B cell (primary cell): ENCODE measurements around the gene PLA2G4E. TPM values are rescaled to one million over a fixed set of nuclear protein-coding genes. Genes with fewer than 3 reads are reported as not detected.
A peak's percentile ranks its signal among the peaks of the same experiment; 100 is the strongest.

Experiments used
- ATAC-seq: fragments of 200-7000 bp; cut with Tn5 transposase; one replicate; pipeline ENCODE4 v1.10.0; 2021; ENCODE audit warnings: low read depth, mild to moderate bottlenecking, moderate number of reproducible peaks, moderate library complexity
- CTCF ChIA-PET: fragments of 350-600 bp; sonication (Branson Sonifier 250); formaldehyde crosslinking; loops from one replicate; lab custom pipeline; 2021; ENCODE audit warnings: antibody characterized with exemption, inconsistent platforms; lab: Charles Lee
- POLR2A ChIA-PET: fragments of 350-600 bp; sonication (Branson Sonifier 250); formaldehyde crosslinking; loops from one replicate; lab custom pipeline; 2021; ENCODE audit warnings: antibody characterized with exemption; lab: Charles Lee
- DNase-seq: peaks from one replicate; pipeline ENCODE4 v3.0.0; 2013
- H2AFZ ChIP-seq: 2 replicates; pipeline ENCODE4 v1.6.1; 2012; ENCODE audit warnings: mild to moderate bottlenecking, low read depth, low read length; ENCODE audit not compliant: insufficient read depth, poor library complexity, severe bottlenecking
- H3K27ac ChIP-seq, 2 donors: 1 replicate in 1 of 2; 2 replicates in 1 of 2; pipeline ENCODE4 v1.5.1; 2012 to 2013; ENCODE audit warnings: low read length in 2 of 2, mild to moderate bottlenecking in 2 of 2, moderate library complexity in 1 of 2
- H3K27me3 ChIP-seq, 4 experiments: fragments of 200-600 bp in 1 of 4; sonication (generic) in 1 of 4; replicated peaks in 1 of 4; 1 replicate in 2 of 4; 2 replicates in 2 of 4; pipeline versions ENCODE4 v1.6.1 to v1.7.0; 2013 to 2016; ENCODE audit warnings: low read length in 3 of 4, mild to moderate bottlenecking in 2 of 4, mixed read lengths in 1 of 4, moderate library complexity in 1 of 4; ENCODE audit not compliant: insufficient read depth in 4 of 4, control insufficient read depth in 3 of 4; ENCODE audit errors: control extremely low read depth in 1 of 4
- H3K36me3 ChIP-seq, 2 experiments: replicated peaks in 1 of 2; 1 replicate in 1 of 2; 2 replicates in 1 of 2; pipeline versions ENCODE4 v1.6.1 to v1.7.1; 2013; ENCODE audit warnings: low read length in 1 of 2; ENCODE audit not compliant: insufficient read depth in 2 of 2, control insufficient read depth in 1 of 2; ENCODE audit errors: control extremely low read depth in 1 of 2, extremely low read depth in 1 of 2
- H3K4me1 ChIP-seq, 2 donors: fragments of 200-600 bp in 1 of 2; sonication (generic) in 1 of 2; 1 replicate in 1 of 2; 2 replicates in 1 of 2; pipeline versions ENCODE4 v1.5.1 to v1.6.1; 2013 to 2017; ENCODE audit warnings: low read length in 2 of 2; ENCODE audit not compliant: control insufficient read depth in 2 of 2, insufficient read depth in 2 of 2
- H3K4me2 ChIP-seq: replicated peaks from 2 replicates; pipeline ENCODE3; 2012; ENCODE audit warnings: mild to moderate bottlenecking, low read depth, low read length; ENCODE audit not compliant: poor library complexity, severe bottlenecking
- H3K4me3 ChIP-seq, 5 experiments: fragments of 200-600 bp in 1 of 5; sonication (generic) in 1 of 5; 1 replicate in 3 of 5; 2 replicates in 2 of 5; pipeline versions ENCODE4 v1.5.1 to v1.7.0; 2011 to 2016; ENCODE audit warnings: low read length in 4 of 5, mild to moderate bottlenecking in 4 of 5, low read depth in 2 of 5, control low read depth in 1 of 5, moderate library complexity in 1 of 5; ENCODE audit not compliant: insufficient read depth in 1 of 5; ENCODE audit errors: control extremely low read depth in 1 of 5, extremely low read depth in 1 of 5
- H3K79me2 ChIP-seq: fragments of 200-600 bp; sonication (generic); one replicate; pipeline ENCODE4 v1.6.0; 2016; ENCODE audit warnings: low read length; ENCODE audit not compliant: control insufficient read depth, insufficient read depth
- H3K9ac ChIP-seq: fragments of 200-600 bp; sonication (generic); 2 replicates; pipeline ENCODE4 v1.6.1; 2017; ENCODE audit warnings: mild to moderate bottlenecking, low read length, moderate library complexity
- H3K9me3 ChIP-seq, 3 donors: one replicate each; pipeline versions ENCODE4 v1.6.1 to v1.7.1; 2013; ENCODE audit warnings: low read length in 2 of 3; ENCODE audit not compliant: control insufficient read depth in 2 of 3, insufficient read depth in 1 of 3; ENCODE audit errors: control extremely low read depth in 1 of 3
- H4K20me1 ChIP-seq: 2 replicates; pipeline ENCODE4 v1.6.0; 2012; ENCODE audit warnings: mild to moderate bottlenecking, low read length; ENCODE audit not compliant: insufficient read depth, control insufficient read depth, poor library complexity, severe bottlenecking
- H3K27ac Mint-ChIP-seq: one replicate; pipeline ENCODE4 v1.8.0; 2021; ENCODE audit warnings: mixed read lengths
- H3K27me3 Mint-ChIP-seq: one replicate; pipeline ENCODE4 v1.8.0; 2021; ENCODE audit warnings: mixed read lengths
- H3K4me1 Mint-ChIP-seq: one replicate; pipeline ENCODE4 v1.8.0; 2021; ENCODE audit warnings: mixed read lengths
- H3K4me3 Mint-ChIP-seq: one replicate; pipeline ENCODE4 v1.8.0; 2021; ENCODE audit warnings: mixed read lengths
- H3K9me3 Mint-ChIP-seq: one replicate; pipeline ENCODE4 v1.8.0; 2022; ENCODE audit warnings: mixed read lengths; ENCODE audit not compliant: insufficient read depth
- CTCF ChIP-seq: fragments of 200-600 bp; IDR thresholded peaks from one replicate; pipeline ENCODE4 v1.8.0; 2022; ENCODE audit warnings: antibody characterized with exemption, mild to moderate bottlenecking
- EZH2 ChIP-seq: IDR thresholded peaks from 2 replicates; pipeline ENCODE4 v1.6.1; 2012; ENCODE audit warnings: borderline replicate concordance, low read depth, mild to moderate bottlenecking, moderate library complexity, low read length; ENCODE audit not compliant: insufficient read depth, poor library complexity, severe bottlenecking
- WGBS: methylation state at CpG from one replicate; pipeline ENCODE4 v1.1.5; 2013; ENCODE audit warnings: missing lambda C conversion rate; ENCODE audit not compliant: insufficient coverage; 5-methylcytosine and 5-hydroxymethylcytosine counted together
- intact Hi-C: fragments of 100-400 bp; cut with micrococcal nuclease; formaldehyde crosslinking; loops from one replicate; pipeline ENCODE4 v1.10.0; 2022
- polyA plus RNA-seq: library from polyadenylated mRNA; depleted of rRNA; stranded (reverse); fragments of >200 nt; gene quantifications from 2 replicates; pipeline ENCODE4 v1.2.3, GENCODE V29; 2012
- total RNA-seq, 2 donors: library from RNA; stranded (reverse); fragments of 120-200 nt in 1 of 2; gene quantifications; 1 replicate in 1 of 2; 2 replicates in 1 of 2; pipeline versions ENCODE4 v1.2.3 to v1.2.4, GENCODE V29; 2013 to 2022

The PLA2G4E gene
- total and polyA plus RNA-seq, 2 donors (not counting 1 experiment from before 2014, with no cell fraction given) = not detected

DNA sequence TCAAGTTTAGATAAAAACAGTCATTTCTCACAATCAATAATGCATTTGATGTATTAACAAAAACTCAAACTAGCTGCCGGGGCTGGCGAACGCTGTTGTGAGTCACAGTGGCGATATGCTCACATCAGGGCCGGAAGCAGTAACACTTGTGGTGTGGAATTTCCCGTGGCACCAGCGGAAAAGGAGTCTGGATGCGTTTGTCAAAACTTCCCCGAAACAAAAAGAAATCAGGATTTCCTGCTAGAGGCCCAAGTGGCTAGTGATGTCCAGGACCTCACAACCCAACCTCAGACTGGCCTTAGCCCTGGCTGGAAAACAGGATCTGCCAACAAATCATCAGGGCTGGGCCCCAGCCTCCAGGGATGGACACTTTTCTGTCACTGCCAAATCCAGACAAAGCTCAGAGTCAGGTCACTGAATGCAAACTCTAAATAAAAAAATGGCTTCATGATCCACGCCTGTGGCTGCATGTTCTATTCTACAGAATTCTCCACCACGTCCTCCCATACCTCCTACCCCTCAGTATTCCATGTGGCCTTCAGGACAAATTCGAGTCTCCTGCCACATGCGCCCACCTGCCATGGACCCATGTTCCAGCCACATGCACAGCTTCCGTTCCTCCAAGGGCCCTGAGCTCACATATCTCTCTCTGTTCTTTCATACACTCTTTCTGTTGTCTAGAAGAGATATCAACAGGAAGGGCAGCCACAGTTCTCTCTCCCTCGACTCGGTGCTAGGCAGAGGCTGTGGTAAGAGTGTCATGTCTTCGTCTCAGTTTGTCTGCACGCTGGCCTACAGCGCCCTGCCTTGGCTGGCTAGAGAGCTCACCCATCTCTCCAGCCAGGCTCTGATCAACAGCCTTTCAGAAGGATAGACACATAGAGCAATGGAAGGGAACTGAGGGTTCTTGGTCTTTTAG is 83.9 kb downstream of the PLA2G4E start:
- H3K4me3 ChIP-seq = no peak overlapping the region
- ATAC-seq (peak; percentile 70), DNase-seq (peak; percentile 41)
- no peaks in the 10 kb centered on the region for H3K9me3 Mint-ChIP-seq
- no peak overlapping the region for H2AFZ ChIP-seq
- H3K27ac ChIP-seq = peak overlapping the region; percentile 20 to 78
- H3K27me3 ChIP-seq = no peaks in the 10 kb centered on the region
- H3K9me3 ChIP-seq = no peaks in the 10 kb centered on the region
- H3K4me3 Mint-ChIP-seq = no peak overlapping the region
- no peak for TF ChIP-seq EZH2
- no peak for TF ChIP-seq CTCF
- ChIA-PET POLR2A (no interaction called here), CTCF (interaction anchor here (1.2 to 4.2 kb wide), 7 partner anchors 8 to 164 kb away, joined by 3 to 19 read pairs (median 6); partner anchors contain the start of gene MAPKBP1)
- H3K27ac Mint-ChIP-seq = peak overlapping the region; percentile 82
- H3K4me1 ChIP-seq = peaks cover 17 to 35% of the 10 kb centered on the region in 2 donors
- H4K20me1 ChIP-seq = no peaks in the 10 kb centered on the region
- peaks cover 1 to 7% of the 10 kb centered on the region in 2 experiments for H3K36me3 ChIP-seq
- H3K79me2 ChIP-seq = peaks cover 23% of the 10 kb centered on the region
- no peak overlapping the region for H3K9ac ChIP-seq
- H3K4me2 ChIP-seq = peak overlapping the region; percentile 16
- H3K27me3 Mint-ChIP-seq = no peaks in the 10 kb centered on the region
- peaks cover 34% of the 10 kb centered on the region for H3K4me1 Mint-ChIP-seq
- intact Hi-C loops = loop anchor here (2.0 kb wide), 1 partner anchor 14 kb away; no protein-coding TSS in a partner anchor
- WGBS = 74% methylated on average over 12 of the region's 19 CpGs

DNA sequence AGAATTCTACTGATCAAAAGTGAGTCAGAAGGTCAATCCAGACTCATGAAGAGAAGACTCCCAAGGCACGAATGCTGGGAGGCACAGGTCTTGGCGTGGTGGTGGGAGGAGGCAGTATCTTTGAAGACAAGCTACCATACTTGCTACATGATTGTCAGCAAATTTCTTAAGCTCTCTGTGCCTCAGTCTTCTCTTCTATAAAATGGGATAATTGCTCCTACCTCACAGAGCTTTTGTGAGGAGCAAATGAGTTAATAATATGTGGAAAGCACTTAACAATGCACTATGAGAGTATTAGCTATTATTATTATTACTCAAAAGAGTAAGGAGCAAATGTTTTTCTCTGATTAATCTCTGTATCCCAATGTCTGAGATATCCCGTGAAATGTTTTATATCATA is 84.7 kb downstream of the PLA2G4E start:
- H3K9ac ChIP-seq = no peak overlapping the region
- WGBS = no CpG with 5 or more reads among the region's 3 CpGs
- H3K4me2 ChIP-seq = no peak overlapping the region
- H3K27ac Mint-ChIP-seq = peak overlapping the region; percentile 94
- no peak overlapping the region for H2AFZ ChIP-seq
- ChIA-PET CTCF (interaction anchor here (1.2 to 4.2 kb wide), 3 partner anchors 11 to 163 kb away, joined by 3 to 19 read pairs (median 15); partner anchors contain the start of gene MAPKBP1), POLR2A (no interaction called here)
- peaks cover 17 to 35% of the 10 kb centered on the region in 2 donors for H3K4me1 ChIP-seq
- intact Hi-C loops = loop anchor here (2.0 kb wide), 1 partner anchor 13 kb away; no protein-coding TSS in a partner anchor
- no peaks in the 10 kb centered on the region for H3K27me3 Mint-ChIP-seq
- no peak overlapping the region for H3K4me3 Mint-ChIP-seq
- no peaks in the 10 kb centered on the region for H3K27me3 ChIP-seq
- peaks cover 1 to 4% of the 10 kb centered on the region in 2 experiments for H3K36me3 ChIP-seq
- H3K4me3 ChIP-seq = no peak overlapping the region
- H4K20me1 ChIP-seq = no peaks in the 10 kb centered on the region
- ATAC-seq (no peak), DNase-seq (no peak)
- no peak for TF ChIP-seq EZH2
- TF ChIP-seq CTCF = no peak
- peaks cover 34% of the 10 kb centered on the region for H3K4me1 Mint-ChIP-seq
- H3K27ac ChIP-seq = peak overlapping the region in 1 of 2 donors; percentile 78
- H3K79me2 ChIP-seq = peaks cover 24% of the 10 kb centered on the region
- no peaks in the 10 kb centered on the region for H3K9me3 ChIP-seq
- H3K9me3 Mint-ChIP-seq = no peaks in the 10 kb centered on the region
